Measurements from ENCODE around the gene TAC3.
"Not testable (repeated sequence)": the region's sequence is repeated elsewhere in the genome, so short reads cannot be mapped to it uniquely, and the experiment has no call there.

GRCh38 chr12:56985714-56986113 lies 30.6 kb downstream of the TAC3 start:
- not testable (repeated sequence) for TF ChIP-seq POLR2AphosphoS5 (IDR thresholded peaks at IDR 0.05; ENCODE audit: low read depth, low read length); SPI1 (IDR thresholded peaks at IDR 0.05; ENCODE audit: low read depth, low read length); POLR2A (IDR thresholded peaks at IDR 0.05; ENCODE audit: low read depth, low read length); TAF1 (IDR thresholded peaks at IDR 0.05; ENCODE audit: low read depth, low read length); PAX5 (IDR thresholded peaks at IDR 0.05; ENCODE audit: insufficient read depth, low read length, severe bottlenecking)

Measured in GM12891 (cell line).